Epithelial cell of prostate (primary cell): ENCODE data around the gene HSPA1L.

ENCODE experiments used
- DNase-seq: peaks from one replicate; pipeline ENCODE4 v3.0.0-alpha.2; 2011; ENCODE audit warnings: low read depth, low spot score
- H3K27ac ChIP-seq: fragments of 450-650 bp; 2 replicates; pipeline ENCODE4 v1.5.1; 2017; ENCODE audit warnings: mild to moderate bottlenecking

Gene HSPA1L

DNA sequence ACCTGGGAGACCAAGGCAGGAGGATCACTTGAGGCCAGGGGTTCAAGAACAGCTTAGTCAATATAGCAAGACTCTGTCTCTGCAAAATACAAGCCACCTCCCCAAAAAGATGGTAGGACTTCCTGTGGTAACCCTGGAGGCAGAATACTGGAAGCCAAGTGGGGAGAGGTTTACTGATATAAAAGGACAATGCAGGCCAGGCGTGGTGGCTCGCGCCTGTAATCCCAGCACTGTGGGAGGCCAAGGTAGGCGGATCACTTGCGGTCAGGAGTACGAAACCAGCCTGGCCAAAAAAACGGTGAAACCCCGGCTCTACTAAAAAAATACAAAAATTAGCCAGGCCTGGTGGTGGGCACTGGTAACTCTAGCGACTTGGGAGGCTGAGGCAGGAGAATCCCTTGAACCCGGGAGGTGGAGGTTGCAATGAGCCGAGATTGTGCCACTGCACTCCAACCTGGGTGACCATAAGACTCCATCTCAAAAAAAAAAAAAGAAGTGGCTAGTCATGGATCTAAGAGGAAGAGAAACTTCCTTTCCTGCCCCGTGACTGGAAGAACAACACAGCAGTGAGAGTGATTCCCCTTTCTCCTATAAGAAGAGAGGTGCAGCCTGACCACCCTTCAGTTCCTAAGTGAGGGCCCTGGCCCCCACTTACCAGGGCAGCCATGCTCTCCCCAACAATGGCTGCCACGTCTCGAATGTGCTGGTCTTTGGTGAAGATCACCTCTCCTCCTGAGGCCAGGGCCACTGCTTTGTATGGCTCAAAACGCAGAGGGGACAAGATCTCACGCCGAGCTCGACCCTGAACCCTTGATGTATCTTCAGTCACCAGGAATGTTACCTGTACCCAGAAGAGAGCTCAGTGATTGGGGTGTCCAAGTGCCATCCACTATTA, 46.5 kb downstream of the HSPA1L start:
- no peak for DNase-seq

DNA sequence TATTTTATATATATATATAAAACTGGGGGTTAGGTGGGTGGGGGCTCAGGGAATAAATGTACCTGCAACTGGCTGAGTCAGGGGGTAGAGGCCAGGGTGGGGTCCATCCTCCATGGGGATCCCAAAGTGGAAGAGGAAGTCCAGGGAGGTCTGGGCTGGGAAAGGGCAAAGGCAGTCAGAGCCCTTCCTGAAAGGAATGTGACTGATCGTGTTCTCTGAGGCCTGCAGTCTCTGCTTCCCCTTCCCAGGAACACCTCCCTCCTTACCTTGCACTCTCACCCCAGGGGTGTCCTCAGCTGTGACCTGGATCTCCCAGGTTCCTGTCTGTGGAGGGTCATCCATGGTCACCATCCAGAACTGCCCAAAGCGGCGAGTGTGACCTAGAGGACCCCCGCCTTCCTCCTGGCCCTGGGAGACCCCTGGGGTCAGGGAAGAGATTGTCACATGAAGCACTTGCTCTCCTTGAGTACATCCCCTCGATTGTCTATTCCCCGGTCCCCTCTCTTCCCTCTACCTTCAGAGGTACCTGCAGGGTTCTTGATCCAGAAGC, 47.9 kb downstream of the HSPA1L start:
- no peak overlapping the region for H3K27ac ChIP-seq
- no peak for DNase-seq

More for the DNA sequence above, 46.5 kb downstream of the HSPA1L start:
- H3K27ac ChIP-seq = no peak overlapping the region

DNA sequence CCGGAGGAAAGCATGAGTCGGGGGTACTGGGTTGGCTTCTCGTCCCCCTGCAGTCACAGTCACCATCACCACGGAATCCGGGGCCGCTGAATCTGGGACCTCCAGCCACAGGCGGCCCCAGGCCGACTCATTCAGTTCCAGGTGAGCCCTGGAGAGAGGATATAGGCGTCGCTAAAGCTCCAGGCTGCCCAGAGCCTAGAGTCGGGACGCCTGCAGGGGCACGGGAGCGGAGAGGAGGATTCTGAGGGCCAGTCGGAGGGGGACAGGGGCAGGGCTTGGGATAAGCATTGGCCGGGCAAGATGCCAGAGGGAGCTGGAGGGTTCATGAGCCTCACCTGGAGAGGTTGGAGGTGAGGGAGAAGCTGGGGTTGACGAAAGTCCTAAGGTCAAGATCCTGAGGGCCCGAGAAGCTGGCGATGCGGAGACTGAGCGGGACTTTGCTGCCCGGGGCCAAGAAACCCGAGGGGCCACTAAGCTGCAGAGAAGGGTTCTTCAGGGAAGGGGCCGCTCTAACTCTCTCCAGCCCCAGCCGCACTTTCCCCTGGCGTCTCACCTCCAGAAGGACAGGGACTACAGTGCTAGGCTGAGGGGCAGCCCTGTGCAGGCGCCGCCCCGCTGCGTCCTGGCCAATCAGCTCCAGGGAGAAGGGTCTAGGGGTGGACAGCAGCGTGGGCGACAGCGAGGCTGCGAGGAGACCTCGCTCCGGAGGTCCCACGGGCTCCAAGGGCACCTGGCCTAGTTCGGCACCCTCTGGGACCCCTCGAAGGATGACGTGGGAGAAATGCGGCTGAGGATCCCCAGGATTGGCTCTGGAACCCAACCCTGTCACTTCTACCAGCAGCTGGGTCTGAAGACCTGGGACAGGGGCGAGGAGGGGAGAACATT, 48.9 kb downstream of the HSPA1L start:
- no peak overlapping the region for H3K27ac ChIP-seq
- no peak for DNase-seq

DNA sequence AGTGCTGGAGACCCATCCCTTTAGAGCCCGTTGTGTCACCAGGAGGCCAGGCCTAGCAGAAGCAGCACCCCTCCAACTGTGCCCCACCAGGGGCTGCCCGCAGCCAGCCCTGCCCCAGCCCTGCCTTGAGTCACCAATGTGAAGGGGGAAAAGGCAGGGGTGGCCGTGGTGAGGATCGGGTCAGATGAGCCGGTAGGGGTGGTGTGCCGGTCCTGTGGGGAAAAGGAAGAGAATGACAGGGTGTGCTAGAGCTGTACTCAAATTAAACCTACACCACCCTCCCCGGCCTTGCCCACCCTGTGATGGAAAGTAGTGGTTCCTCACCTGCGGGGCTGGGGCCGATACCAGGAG, 49.5 kb downstream of the HSPA1L start:
- H3K27ac ChIP-seq = no peak overlapping the region
- DNase-seq = no peak

DNA sequence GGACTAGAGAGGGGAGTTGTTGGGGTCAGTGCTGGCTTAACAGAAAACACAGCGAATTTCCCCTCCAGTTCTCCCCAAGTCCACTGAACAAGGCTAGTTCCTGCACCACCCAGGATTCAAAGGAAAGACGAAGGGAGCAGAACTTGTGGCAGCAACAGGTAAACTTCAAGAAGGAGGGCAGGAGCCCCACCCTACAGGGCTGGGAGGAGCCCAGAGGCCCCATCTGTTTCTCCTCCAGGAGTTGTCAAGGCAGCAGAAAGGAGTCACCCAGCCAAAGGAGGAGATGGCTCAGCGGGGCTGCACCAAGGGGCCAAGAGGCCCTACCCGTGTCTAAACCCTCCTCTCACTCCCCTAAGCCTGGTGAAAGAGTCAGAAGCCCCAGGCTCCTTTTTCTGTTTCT, 50.9 kb downstream of the HSPA1L start:
- no peak for DNase-seq
- no peak overlapping the region for H3K27ac ChIP-seq

DNA sequence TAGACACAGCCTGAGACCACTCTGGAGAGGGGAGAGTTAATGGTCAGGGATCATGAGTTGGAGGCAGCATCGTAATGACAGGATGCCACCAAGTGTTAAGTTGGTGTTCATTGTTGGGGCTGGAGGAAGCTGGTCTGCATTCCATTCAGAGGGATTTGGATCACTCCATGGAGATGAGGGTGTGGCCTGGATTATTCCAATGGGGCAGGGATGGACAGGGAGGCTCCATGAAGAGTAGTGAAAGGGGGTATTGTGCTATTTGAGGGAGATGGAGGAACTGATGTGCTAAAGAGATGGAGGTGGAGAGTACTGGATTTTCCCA, 51.5 kb downstream of the HSPA1L start:
- H3K27ac ChIP-seq = no peak overlapping the region
- DNase-seq = no peak

DNA sequence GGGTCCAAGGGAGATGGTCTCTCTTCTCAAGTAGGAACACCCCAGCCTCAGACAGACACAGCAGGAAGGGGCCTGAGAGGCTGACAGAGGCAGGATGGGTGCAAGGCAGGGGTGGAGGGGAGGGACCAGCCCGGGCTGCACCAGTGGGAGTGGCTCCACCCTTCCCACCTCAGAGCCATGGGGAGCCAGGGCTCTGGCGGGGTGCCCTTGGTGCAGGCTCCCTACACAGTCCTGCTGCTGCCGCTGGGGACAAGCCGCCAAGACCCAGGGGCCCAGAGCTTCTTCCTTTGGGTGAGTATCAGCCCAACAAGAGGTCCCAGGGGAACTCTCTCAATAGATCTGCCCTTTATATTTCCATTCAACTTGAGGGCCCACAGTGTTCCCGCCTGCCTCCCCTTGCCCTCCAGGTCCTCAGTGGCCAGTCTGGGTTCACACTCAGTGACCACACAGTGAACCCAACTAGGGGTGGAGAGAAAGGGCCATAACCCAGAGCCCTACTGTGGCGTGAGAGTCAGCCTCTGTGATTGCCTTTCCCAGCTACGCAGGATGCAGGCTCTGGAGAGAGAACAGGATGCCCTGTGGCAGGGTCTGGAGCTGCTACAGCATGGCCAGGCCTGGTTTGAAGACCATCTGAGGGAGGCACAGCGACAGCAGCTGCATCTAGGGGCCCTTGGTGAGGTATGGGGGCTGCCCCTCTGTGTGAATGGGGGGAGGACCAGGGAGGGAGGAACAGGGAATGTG, 52.0 kb downstream of the HSPA1L start:
- DNase-seq = no peak
- no peak overlapping the region for H3K27ac ChIP-seq

DNA sequence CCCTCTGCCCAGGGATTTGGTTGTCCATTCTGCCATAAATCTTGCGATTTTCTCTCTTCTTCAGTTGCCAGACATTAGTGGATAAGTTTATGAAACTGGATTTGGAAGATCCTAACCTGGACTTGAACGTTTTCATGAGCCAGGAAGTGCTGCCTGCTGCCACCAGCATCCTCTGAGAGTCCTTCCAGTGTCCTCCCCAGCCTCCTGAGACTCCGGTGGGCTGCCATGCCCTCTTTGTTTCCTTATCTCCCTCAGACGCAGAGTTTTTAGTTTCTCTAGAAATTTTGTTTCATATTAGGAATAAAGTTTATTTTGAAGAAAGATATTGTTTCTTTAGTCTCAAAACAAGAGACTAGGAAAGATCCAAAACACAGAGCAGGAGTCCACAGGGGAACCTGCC, 52.7 kb downstream of the HSPA1L start, which contains the start of gene SAPCD1:
SAPCD1 (plus strand) TSS at position 301 of the 400 bp plus-strand sequence. CDS start 399 bp downstream, outside the sequence.
- no peak within 1 kb of the TSS for H3K27ac ChIP-seq

DNA sequence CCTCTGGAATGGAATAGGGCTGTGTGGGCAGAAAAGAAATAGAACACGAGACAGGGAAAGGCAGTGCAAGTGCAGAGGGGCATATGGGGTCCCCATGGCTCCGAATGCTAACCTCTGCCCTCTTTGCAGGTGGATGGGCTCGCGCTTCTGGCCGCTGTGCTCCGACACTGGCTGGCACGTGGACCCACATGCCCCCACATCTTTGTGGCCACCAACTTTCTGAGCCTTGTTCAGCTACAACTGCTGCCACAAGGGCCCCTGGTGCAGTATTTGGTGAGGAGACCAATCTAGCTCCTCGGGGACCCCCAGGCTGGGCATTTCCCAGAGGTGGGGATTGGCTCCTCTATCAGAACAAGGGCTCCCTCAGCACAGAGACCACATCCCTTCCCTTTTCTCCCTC, 53.7 kb downstream of the HSPA1L start:
- DNase-seq = no peak
- H3K27ac ChIP-seq = no peak overlapping the region

More for the DNA sequence above, 52.7 kb downstream of the HSPA1L start, which contains the start of gene SAPCD1:
- no peak for DNase-seq

DNA sequence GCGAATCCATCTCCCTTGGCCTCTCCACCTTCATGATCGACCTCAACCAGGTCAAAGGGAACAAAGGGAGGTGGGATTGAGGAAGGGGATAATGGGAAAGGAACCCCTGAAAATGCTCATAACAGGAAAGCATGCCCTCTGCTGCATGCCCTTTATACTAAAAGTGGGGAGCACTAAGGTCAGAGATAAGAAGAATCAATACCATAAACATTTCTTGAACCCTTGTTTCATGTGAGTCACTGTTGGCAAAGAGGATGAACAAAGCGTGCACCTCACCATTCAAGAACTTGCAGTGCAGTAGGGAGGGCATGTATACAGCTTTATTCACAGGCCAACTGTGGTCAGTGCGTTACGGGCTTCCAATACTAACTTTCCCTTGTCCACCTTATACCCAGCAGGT, 54.3 kb downstream of the HSPA1L start:
- DNase-seq = no peak
- no peak overlapping the region for H3K27ac ChIP-seq
